HG02943 (cell line): Measurements from ENCODE around the gene MICU2.

ENCODE experiments used
- ATAC-seq: cut with Tn5 transposase; IDR thresholded peaks from one replicate; pipeline ENCODE4 v1.9.1; 2021; ENCODE audit warnings: mild to moderate bottlenecking, low read depth, moderate library complexity; ENCODE audit not compliant: unreplicated experiment

The MICU2 gene

GRCh38 chr13:21548577-21548976 is 55.4 kb downstream of the MICU2 start:
- no peak for ATAC-seq

- no peak for ATAC-seq
Observed at GRCh38 chr13:21546372-21546771, 57.6 kb downstream of the MICU2 start.

GRCh38 chr13:21544515-21544914 is 59.5 kb downstream of the MICU2 start:
- ATAC-seq, result no peak

- ATAC-seq, result no peak
Observed at GRCh38 chr13:21542563-21542962, 61.4 kb downstream of the MICU2 start.

- ATAC-seq, result no peak
Observed at GRCh38 chr13:21541980-21542379, 62.0 kb downstream of the MICU2 start.

GRCh38 chr13:21541271-21541670 is 62.7 kb downstream of the MICU2 start:
- no peak for ATAC-seq

GRCh38 chr13:21539687-21540086 is 64.3 kb downstream of the MICU2 start:
- no peak for ATAC-seq

GRCh38 chr13:21538753-21539152 is 65.2 kb downstream of the MICU2 start:
- no peak for ATAC-seq

GRCh38 chr13:21538280-21538679 is 65.7 kb downstream of the MICU2 start:
- ATAC-seq, result no peak

GRCh38 chr13:21537105-21537504 is 66.9 kb downstream of the MICU2 start:
- no peak for ATAC-seq

- ATAC-seq, result no peak
Observed at GRCh38 chr13:21534760-21535159, 69.2 kb downstream of the MICU2 start.

- no peak for ATAC-seq
Observed at GRCh38 chr13:21531455-21531854, 72.5 kb downstream of the MICU2 start.

GRCh38 chr13:21530656-21531055 is 73.3 kb downstream of the MICU2 start:
- no peak for ATAC-seq

GRCh38 chr13:21529146-21529893 is 74.7 kb downstream of the MICU2 start:
- ATAC-seq, result no peak

GRCh38 chr13:21528616-21529015 is 75.4 kb downstream of the MICU2 start:
- no peak for ATAC-seq

- no peak for ATAC-seq
Observed at GRCh38 chr13:21526707-21527540, 77.0 kb downstream of the MICU2 start.

- no peak for ATAC-seq
Observed at GRCh38 chr13:21522847-21523246, 81.1 kb downstream of the MICU2 start.

- no peak for ATAC-seq
Observed at GRCh38 chr13:21522130-21522529, 81.8 kb downstream of the MICU2 start.

- ATAC-seq, result no peak
Observed at GRCh38 chr13:21518617-21519144, 85.3 kb downstream of the MICU2 start.

- ATAC-seq, result no peak
Observed at GRCh38 chr13:21517576-21517975, 86.4 kb downstream of the MICU2 start.

GRCh38 chr13:21516805-21517204 is 87.2 kb downstream of the MICU2 start:
- no peak for ATAC-seq

GRCh38 chr13:21511849-21512248 is 92.1 kb downstream of the MICU2 start:
- ATAC-seq, result no peak
